ENCODE measurements around the gene MLH3.

The MLH3 gene

GRCh38 chr14:75066691-75067090 is 15.4 kb upstream of the MLH3 start:
- no peak for DNase-seq (ENCODE audit: low spot score)

- no peak for DNase-seq (ENCODE audit: low spot score)
Observed at GRCh38 chr14:75064205-75064567, 12.9 kb upstream of the MLH3 start.

- peak; percentile 95 for DNase-seq (ENCODE audit: low spot score)
Observed at GRCh38 chr14:75063491-75064204, 12.4 kb upstream of the MLH3 start, which contains the start of gene ACYP1. ACYP1 (minus strand) TSS chr14:75064024; CDS start chr14:75063553, 471 bp downstream.

- no peak for DNase-seq (ENCODE audit: low spot score)
Observed at GRCh38 chr14:75063013-75063412, 11.7 kb upstream of the MLH3 start.

GRCh38 chr14:75060420-75060819 is 9.2 kb upstream of the MLH3 start:
- no peak for DNase-seq (ENCODE audit: low spot score)

- no peak for DNase-seq (ENCODE audit: low spot score)
Observed at GRCh38 chr14:75059642-75060041, 8.4 kb upstream of the MLH3 start.

GRCh38 chr14:75054421-75054820 is 3.2 kb upstream of the MLH3 start:
- DNase-seq (ENCODE audit: low spot score), result no peak

- DNase-seq (ENCODE audit: low spot score), result no peak
Observed at GRCh38 chr14:75053396-75054291, 2.4 kb upstream of the MLH3 start.

GRCh38 chr14:75051556-75051899 is 261 bp upstream of the MLH3 start:
- no peak for DNase-seq (ENCODE audit: low spot score)

- DNase-seq (ENCODE audit: low spot score), result no peak
Observed at GRCh38 chr14:75049731-75050201, 1.5 kb downstream of the MLH3 start.

GRCh38 chr14:75049136-75049535 is 2.1 kb downstream of the MLH3 start:
- DNase-seq (ENCODE audit: low spot score), result no peak

GRCh38 chr14:75048101-75048500 is 3.2 kb downstream of the MLH3 start:
- DNase-seq (ENCODE audit: low spot score), result no peak

- no peak for DNase-seq (ENCODE audit: low spot score)
Observed at GRCh38 chr14:75047506-75047905, 3.8 kb downstream of the MLH3 start.

- DNase-seq (ENCODE audit: low spot score), result no peak
Observed at GRCh38 chr14:75046899-75047298, 4.4 kb downstream of the MLH3 start.

GRCh38 chr14:75046275-75046674 is 5.0 kb downstream of the MLH3 start:
- no peak for DNase-seq (ENCODE audit: low spot score)

GRCh38 chr14:75044752-75045151 is 6.5 kb downstream of the MLH3 start:
- no peak for DNase-seq (ENCODE audit: low spot score)

- DNase-seq (ENCODE audit: low spot score), result peak; percentile 20
Observed at GRCh38 chr14:75044322-75044721, 6.9 kb downstream of the MLH3 start.

- no peak for DNase-seq (ENCODE audit: low spot score)
Observed at GRCh38 chr14:75042035-75042434, 9.2 kb downstream of the MLH3 start.

GRCh38 chr14:75041613-75042012 is 9.7 kb downstream of the MLH3 start:
- DNase-seq (ENCODE audit: low spot score), result no peak

GRCh38 chr14:75040959-75041358 is 10.3 kb downstream of the MLH3 start:
- no peak for DNase-seq (ENCODE audit: low spot score)

GRCh38 chr14:75040507-75040906 is 10.8 kb downstream of the MLH3 start:
- DNase-seq (ENCODE audit: low spot score), result no peak

GRCh38 chr14:75032939-75033338 is 18.3 kb downstream of the MLH3 start:
- no peak for DNase-seq (ENCODE audit: low spot score)

- DNase-seq (ENCODE audit: low spot score), result no peak
Observed at GRCh38 chr14:75030147-75030546, 21.1 kb downstream of the MLH3 start.
